Renal pelvis (tissue), 12 donors: ENCODE measurements around the gene RELA. TPM values are rescaled to one million over a fixed set of nuclear protein-coding genes. Genes with fewer than 3 reads are reported as not detected.
"Not testable (repeated sequence)": the region's sequence is repeated elsewhere in the genome, so short reads cannot be mapped to it uniquely, and the experiment has no call there.

Experiments
- DNase-seq: peaks from one replicate; pipeline ENCODE4 v3.0.0-alpha.2; 2013
- long read RNA-seq, 16 experiments: transcript quantifications; one replicate each; lab custom pipeline, GENCODE V29; 2026
- polyA plus RNA-seq, 3 donors: library from polyadenylated mRNA; unstranded; fragments of 120-200 nt; gene quantifications; one replicate each; pipeline ENCODE4 v1.2.1, GENCODE V29; 2013; ENCODE audit not compliant: insufficient read length in 3 of 3

RELA gene
- polyA plus RNA-seq: 10 to 100 TPM; 54.3 to 60.4 (median 60.4) TPM
- long read RNA-seq, donor 1, partial matches to known transcripts: 7 of 11 reads
- long read RNA-seq, donor 1, other reads (novel, unspliced or antisense): 0 of 11 reads
- long read RNA-seq, donor 2, transcript RELA-202 (11 exons, 2,700 nt): major isoform, 10 of 10 reads
- long read RNA-seq, donor 2, partial matches to known transcripts: 0 of 10 reads
- long read RNA-seq, donor 2, other reads (novel, unspliced or antisense): 0 of 10 reads
- long read RNA-seq, donor 3, transcript RELA-202 (11 exons, 2,700 nt): major isoform, 9 of 12 reads
- long read RNA-seq, donor 3, partial matches to known transcripts: 0 of 12 reads
- long read RNA-seq, donor 3, other reads (novel, unspliced or antisense): 0 of 12 reads
- long read RNA-seq, donor 4, transcript RELA-202 (11 exons, 2,700 nt): major isoform, 15 of 25 reads
- long read RNA-seq, donor 4, partial matches to known transcripts: 10 of 25 reads
- long read RNA-seq, donor 4, other reads (novel, unspliced or antisense): 0 of 25 reads
- long read RNA-seq, donor 5, partial matches to known transcripts: 0 of 6 reads
- long read RNA-seq, donor 5, other reads (novel, unspliced or antisense): 0 of 6 reads
- long read RNA-seq, donor 6, partial matches to known transcripts: 0 of 5 reads
- long read RNA-seq, donor 6, other reads (novel, unspliced or antisense): 0 of 5 reads
- long read RNA-seq, donor 7, transcript RELA-202 (11 exons, 2,700 nt): major isoform, 8 of 25 reads
- long read RNA-seq, donor 7, partial matches to known transcripts: 12 of 25 reads
- long read RNA-seq, donor 7, other reads (novel, unspliced or antisense): 0 of 25 reads
- long read RNA-seq, donor 8, transcript RELA-202 (11 exons, 2,700 nt): major isoform, 5 of 8 reads
- long read RNA-seq, donor 8, partial matches to known transcripts: 0 of 8 reads
- long read RNA-seq, donor 8, other reads (novel, unspliced or antisense): 0 of 8 reads
- long read RNA-seq, donor 9, transcript RELA-202 (11 exons, 2,700 nt): major isoform, 7 of 19 reads
- long read RNA-seq, donor 9, partial matches to known transcripts: 8 of 19 reads
- long read RNA-seq, donor 9, other reads (novel, unspliced or antisense): 0 of 19 reads
- long read RNA-seq, donor 10, transcript RELA-202 (11 exons, 2,700 nt): major isoform, 6 of 8 reads
- long read RNA-seq, donor 10, partial matches to known transcripts: 0 of 8 reads
- long read RNA-seq, donor 10, other reads (novel, unspliced or antisense): 0 of 8 reads
- long read RNA-seq, donor 11, transcript RELA-202 (11 exons, 2,700 nt): major isoform, 5 of 13 reads
- long read RNA-seq, donor 11, partial matches to known transcripts: 5 of 13 reads
- long read RNA-seq, donor 11, other reads (novel, unspliced or antisense): 0 of 13 reads
- long read RNA-seq, donor 12, transcript RELA-202 (11 exons, 2,700 nt): major isoform, 11 of 12 reads
- long read RNA-seq, donor 12, partial matches to known transcripts: 0 of 12 reads
- long read RNA-seq, donor 12, other reads (novel, unspliced or antisense): 0 of 12 reads
- long read RNA-seq, donor 13, partial matches to known transcripts: 0 of 3 reads
- long read RNA-seq, donor 13, other reads (novel, unspliced or antisense): 0 of 3 reads
- long read RNA-seq, donor 14: 0 reads
- long read RNA-seq, donor 15, transcript RELA-202 (11 exons, 2,700 nt): major isoform, 7 of 16 reads
- long read RNA-seq, donor 15, partial matches to known transcripts: 6 of 16 reads
- long read RNA-seq, donor 15, other reads (novel, unspliced or antisense): 0 of 16 reads
- long read RNA-seq, donor 16, transcript RELA-202 (11 exons, 2,700 nt): major isoform, 10 of 14 reads
- long read RNA-seq, donor 16, partial matches to known transcripts: 0 of 14 reads
- long read RNA-seq, donor 16, other reads (novel, unspliced or antisense): 0 of 14 reads

DNA sequence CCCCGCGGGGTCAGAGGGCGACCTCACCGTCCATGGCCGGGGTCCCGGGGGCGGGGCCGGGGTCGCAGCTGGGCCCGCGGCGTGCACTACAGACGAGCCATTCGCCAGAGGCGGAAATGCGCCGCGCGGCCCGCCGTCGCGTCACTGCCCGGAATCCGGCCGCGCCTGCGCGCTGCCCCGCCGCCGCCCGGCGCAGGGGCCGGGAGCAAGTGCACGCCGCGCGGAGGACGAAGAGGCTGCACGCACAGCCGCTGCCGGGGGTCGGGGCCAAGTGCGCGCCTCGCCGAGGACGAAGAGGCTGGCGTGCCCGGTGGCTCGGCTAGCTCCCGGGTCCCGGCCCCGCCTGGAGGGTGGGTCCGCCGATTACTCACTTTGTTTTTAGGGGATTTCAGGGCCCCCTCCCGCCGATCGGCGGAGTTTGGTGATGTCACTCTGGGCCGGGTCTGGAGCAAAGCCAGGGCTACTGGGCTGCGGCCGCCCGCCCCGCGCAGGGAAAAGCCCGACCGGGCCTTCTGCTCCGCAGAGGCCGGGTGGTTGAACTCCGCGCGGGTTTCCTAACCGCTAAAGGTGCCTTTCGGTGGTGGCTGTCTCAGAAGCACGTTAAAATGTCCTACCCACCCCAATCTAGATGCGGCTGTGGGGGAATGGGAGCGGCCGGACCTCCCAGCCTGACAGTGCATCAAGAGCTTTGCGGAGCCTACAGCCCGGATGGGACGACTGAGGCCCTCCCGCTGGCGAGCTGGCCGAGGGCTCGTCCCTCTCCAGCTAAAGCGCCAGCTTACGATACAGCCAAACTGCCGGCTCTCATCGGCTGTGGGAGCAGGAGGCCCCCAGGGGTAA is at the start of gene RELA:
RELA (minus strand) TSS at position 118 of the 840 bp plus-strand sequence; CDS start at position 34, 84 bp downstream.
- peak; percentile 91 for DNase-seq

DNA sequence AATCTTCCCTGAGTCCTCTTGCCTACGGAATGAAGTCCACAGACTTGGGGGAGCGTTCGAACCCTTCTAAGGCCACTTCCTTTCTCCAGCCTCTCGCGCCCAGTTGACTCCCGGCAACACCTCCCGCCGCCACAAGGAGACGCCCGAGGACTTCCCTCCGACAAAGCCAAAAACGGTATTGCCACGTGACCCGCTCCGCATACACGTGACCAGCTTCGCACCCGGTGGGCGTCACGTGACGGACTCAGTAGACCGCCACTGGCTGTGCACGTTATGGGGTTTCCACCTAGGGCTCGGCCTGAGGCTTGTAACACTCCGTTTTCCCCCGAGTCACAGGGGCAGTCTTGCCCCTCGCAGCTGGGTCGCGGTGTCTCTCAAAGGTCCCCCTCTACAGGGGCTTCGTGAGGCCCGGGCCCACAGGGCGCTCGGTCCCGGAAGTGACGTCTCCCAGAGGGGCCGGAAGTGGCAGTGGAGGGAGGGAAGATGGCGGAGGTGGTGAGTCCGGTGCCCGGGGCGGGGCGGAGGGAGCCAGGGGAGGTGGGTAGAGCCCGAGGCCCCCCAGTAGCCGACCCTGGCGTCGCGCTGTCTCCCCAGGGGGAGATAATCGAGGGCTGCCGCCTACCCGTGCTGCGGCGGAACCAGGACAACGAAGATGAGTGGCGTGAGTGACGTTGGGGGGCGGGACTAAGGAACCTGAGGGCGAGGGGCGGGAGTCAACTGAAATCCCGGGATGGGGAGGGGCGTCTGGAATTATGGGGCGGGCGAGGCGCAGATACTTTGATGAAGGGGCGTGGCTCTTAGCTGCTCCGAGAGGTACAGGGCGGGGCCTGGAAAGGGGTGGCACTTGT is 49.3 kb upstream of the RELA start, which contains the start of gene KAT5:
KAT5 (plus strand) TSS at position 468 of the 848 bp plus-strand sequence; CDS start at position 484, 16 bp downstream.
- peak; percentile 98 for DNase-seq

DNA sequence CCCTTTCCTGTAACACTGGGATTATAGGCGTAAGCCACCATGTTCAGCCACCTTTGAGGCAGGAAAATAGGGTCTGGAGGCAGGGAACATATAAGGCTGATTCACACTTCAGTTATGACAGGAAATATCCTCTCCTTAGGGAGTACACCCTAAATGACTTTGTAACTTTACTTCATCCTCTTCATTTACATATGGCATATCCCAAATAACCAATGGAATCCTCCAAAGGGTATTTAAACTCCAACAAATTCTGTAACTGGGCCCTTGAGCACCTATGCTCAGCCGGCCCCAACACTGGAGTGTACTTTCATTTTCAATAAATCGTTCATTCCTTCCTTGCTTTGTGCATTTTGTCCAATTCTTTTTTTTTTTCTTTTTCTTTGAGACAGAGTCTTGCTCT is 47.7 kb upstream of the RELA start:
- DNase-seq: no peak

DNA sequence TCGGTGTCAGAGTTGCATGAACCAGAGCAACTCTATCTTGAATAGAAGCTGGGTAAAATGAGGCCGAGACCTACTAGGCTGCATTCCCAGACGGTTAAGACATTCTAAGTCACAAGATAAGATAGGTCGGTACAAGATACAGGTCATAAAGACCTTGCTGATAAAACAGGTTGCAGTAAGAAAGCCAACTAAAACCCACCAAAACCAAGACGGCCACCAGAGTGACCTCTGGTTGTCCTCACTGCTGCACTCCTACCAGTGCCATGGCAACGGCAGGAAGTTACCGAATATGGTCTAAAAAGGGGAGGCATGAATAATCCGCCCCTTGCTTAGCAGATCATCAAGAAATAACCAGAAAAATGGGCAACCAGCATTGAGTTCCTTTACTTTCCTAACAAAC is 46.9 kb upstream of the RELA start:
- DNase-seq: no peak

DNA sequence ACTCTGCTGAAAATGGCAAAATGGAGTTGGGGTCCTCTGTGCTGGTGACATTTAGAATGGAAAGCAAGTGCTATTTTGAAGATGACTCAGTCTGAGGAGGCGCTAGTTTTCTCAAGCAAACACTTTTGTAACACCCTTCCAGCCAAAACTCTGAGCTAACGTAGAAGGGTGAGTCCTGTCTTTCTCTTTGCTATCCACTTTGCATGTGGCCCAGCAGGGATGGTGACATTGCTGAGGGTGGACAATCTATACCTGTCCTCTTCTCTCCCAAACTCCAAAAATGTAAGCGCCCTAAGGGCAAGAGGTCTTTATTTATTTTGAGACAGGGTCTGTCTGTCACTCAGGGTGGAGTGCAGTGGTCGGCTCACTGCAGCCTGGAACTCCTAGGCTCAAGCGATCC is 45.7 kb upstream of the RELA start:
- no peak for DNase-seq

DNA sequence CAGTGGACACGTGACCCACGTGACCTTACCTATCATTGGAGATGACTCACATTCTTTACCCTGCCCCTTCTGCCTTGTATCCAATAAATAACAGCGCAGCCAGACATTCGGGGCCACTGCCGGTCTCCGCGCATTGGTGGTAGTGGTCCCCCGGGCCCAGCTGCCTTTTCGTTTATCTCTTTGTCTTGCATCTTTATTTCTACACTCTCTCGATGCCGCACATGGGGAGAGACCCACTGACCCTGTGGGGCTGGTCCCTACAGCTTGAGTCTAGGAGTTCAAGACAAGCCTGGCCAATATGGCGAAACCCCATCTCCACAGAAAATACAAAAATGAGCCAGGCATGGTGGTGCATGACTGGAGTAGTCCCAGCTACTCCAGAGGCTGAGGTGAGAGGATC is 44.3 kb upstream of the RELA start:
- DNase-seq: not testable (repeated sequence)

DNA sequence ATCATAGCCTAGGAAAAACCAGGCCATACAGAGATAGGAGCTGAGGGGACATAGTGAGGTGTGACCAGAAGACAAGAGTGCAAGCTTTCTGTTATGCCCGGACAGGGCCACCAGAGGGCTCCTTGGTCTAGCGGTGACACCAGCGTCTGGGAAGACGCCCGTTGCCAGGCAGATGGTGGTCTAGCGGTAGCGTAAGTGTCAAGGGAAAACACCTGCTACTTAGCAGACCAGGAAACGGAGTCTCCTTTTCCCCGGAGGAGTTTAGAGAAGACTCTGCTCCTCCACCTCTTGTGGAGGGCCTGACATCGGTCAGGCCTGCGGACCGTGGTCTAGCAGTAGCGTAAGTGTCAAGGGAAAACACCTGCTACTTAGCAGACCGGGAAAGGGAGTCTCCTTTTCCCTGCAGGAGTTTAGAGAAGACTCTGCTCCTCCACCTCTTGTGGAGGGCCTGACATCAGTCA is 43.6 kb upstream of the RELA start:
- DNase-seq: peak; percentile 36

DNA sequence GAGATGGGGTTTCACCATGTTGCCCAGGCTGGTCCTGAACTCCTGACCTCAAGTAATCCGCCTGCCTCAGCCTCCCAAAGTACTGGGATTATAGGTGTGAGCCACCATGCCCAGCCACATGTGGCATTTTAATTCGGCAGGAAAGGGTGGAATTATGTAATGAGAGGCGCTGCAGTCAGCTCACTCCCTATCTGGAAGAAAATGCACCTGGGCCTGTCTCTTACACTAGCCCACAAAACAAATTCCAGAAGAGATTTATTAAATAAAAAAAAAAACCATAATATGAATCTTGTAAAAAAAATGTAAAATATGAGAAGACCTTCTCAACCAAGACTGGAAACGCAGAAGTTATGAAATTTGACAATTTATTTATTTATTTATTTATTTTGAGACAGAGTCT is 41.1 kb upstream of the RELA start:
- no peak for DNase-seq

DNA sequence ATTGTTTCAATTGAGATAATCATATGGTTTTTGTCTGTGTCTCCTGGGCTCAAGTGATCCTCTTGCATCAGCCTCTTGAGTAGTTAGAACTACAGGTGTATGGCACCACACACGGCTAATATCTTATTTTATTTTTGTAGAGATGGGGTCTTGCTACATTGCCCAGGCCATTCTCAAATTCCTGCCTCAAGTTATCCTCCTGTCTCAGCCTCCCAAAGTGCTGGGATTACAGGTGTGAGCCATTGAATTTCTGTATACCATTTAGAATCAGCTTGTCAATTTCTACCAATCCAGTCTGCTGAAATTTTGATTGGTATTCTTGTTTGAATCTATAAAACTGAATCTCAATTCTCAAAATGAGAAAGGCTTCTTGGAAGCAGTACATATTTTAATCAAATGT is 39.0 kb upstream of the RELA start:
- no peak for DNase-seq

DNA sequence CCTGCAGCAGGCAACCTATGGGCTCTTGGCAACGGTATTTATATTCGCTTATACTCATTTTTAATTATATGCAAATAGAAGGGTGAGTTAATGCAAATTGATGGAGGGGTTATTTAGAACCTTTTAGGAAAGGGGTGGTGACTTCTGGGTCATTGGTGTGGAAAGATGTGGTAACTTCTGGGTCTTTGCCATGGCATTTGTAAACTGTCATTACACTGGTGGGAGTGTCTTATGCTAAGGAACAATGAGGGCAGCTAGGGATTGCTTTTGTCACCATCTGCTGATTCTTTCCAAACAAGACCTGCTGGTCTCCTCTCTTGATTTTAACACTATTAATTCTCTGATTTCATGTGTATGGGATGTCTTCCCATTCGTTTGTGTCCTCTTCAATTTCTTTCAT is 37.7 kb upstream of the RELA start:
- no peak for DNase-seq

DNA sequence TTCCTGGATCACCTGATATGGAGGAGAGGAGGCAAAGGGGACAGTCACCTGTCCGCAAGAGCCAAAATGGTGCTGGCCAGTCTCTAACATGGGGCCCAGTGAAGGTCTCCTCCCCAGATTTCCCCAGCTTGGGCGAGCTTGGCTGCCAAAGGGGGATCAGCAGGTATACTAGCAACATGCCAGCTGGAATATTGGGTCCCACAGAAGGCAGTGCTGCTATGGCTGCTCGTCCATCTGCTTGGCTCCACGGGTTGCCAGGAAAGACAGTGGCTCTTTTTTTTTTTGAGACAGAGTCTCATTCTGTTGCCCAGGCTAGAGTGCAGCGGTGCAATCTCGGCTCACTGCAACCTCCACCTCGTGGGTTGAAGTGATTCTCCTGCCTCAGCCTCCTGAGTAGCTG is 36.6 kb upstream of the RELA start:
- no peak for DNase-seq

DNA sequence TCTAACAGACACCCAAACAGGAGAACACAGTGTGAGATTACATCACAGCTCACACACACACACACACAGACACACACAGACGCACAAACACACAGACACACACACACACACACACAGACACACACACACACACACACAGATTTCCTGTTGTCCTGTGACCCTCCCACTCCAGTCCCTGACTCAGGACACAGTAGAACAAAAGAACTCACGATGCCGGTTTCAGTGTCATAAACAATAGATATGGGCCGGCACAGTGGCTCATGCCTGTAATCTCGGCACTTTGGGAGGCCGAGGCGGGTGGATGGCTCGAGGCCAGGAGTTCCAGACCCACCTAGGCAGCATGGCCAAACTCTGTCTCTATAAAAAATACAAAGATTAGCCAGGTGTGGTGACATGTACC is 35.5 kb upstream of the RELA start:
- DNase-seq: no peak

DNA sequence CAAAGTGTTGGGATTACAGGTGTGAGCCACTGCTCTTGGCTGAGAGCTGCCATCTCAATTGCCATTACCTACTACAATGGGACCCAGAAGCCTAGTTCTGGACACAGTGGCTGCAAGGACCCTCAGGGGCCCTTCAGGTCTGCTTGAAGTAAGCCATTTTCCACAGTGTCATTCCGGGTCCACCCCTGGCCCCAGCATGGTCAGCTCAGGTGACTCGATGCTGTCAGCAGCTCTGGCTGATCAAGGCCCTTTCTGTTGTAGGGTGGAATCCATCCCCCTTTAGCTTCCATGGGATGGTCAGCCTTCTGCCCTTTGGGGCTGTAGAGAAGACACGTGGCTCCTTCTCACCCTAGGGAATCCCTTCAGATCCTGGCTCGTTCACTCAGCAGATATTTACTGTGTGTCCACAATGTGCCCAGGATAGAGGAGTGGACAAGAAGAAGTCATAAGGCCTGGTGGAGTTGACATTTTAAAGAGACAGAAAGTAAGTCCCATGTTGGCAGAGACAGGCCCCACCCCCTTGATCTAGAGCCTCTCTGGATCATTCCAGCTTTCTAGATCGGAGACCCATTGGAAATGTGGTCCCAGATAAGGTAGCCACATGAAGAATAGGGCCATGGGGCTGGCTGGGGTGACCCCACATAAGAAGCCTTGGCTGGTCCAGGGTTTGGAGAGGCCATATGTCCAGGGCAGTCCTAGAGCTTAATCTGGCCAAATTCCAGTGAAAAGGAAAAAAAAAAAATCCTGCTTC is 34.3 kb upstream of the RELA start:
- no peak for DNase-seq

DNA sequence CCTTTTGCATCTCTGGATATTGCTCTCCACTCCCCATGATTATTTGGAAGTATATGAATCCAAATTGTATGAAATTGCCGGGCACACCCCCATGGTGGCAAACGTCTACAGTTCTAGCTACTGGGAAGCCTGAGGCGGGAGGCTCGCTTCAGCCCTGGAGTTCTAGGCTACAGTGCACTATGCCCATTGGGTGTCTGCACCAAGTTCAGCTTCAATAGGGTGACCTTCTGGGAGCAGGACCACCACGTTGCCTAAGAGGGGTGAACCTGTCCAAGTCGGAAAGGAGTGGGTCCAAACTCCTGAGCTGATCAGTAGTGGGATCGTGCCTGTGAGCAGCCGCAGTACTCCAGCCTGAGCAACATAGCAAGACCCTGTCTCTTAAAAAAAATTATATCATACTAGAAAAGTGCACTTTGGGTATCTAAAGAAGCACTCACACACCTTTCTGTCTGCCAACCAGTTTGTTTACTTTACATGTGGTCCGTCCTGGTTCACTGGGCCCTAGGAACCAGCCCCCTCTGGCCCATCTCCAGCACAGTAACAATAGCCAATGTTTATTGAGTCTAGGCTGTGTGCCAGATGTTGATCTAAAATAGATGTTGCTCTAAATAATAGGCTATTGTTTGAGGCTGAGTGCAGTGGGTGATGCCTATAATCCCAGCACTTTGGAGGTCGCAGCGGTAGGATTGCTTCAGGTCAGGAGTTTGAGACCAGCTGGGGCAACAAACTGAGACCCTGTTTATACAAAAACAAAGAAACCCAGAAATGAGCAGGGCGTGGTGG is 32.9 kb upstream of the RELA start:
- DNase-seq: peak; percentile 24

DNA sequence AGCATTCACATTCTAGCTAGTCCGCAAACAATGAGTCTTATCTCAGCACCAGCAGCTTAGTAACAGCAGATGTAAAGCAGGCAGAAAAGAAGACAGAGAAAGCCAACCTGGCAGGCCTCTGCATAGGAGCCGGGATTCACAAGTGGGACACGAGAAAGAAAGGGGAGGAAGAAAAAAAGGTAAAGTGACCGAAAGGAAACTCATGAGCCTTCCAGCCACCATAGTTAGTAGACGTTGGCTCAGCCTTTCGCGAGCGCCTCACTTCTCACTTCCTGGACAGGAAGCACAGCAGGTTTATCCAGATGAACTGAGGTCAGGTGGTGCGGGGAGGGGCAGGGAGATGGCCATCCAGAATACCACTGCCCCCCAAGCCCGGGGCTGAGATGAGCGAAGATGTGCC is 29.7 kb upstream of the RELA start:
- no peak for DNase-seq

DNA sequence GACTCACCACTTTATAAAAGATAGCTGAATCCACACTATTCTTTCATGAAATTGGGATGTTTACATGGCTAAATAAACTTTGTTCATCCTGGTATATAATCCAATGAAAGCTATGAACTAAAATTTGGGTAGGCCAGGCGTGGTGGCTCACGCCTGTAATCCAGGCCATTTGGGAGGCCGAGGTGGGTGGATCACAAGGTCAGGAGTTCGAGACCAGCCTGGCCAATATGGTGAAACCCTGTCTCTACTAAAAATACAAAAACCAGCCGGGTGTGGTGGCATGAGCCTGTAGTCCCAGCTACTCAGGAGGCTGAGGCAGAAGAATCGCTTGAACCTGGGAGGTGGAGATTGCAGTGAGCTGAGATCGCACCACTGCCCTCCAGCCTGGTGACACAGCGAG is 29.1 kb upstream of the RELA start:
- DNase-seq: not testable (repeated sequence)

DNA sequence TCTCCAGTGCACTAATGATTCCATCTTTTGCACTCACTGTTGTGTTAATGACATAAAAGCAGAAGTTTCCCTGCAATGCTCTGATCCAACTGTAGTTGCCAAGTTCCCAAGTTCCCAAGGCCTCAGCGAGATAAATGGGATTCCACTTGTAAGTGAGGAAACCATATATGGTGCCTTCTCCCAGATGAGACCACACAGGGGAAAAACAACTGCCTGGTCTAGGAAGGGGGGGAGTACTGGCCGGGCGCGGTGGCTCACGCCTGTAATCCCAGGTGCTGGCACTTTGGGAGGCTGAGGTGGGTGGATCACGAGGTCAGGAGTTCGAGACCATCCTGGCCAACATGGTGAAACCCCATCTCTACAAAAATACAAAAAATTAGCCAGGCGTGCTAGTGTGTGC is 23.3 kb upstream of the RELA start:
- no peak for DNase-seq
